IPS-15b (cell line): ENCODE results near the gene GNG14.
"Not testable (repeated sequence)": the region's sequence is repeated elsewhere in the genome, so short reads cannot be mapped to it uniquely, and the experiment has no call there.

Experiments
- H3K27me3 ChIP-seq: one replicate; pipeline ENCODE4 v1.6.1; 2013; ENCODE audit warnings: low read length; ENCODE audit not compliant: control insufficient read depth, insufficient read depth
- H3K36me3 ChIP-seq: one replicate; pipeline ENCODE4 v1.6.1; 2013; ENCODE audit warnings: low read length; ENCODE audit not compliant: control insufficient read depth, insufficient read depth
- H3K4me1 ChIP-seq: one replicate; pipeline ENCODE4 v1.6.1; 2013; ENCODE audit warnings: mild to moderate bottlenecking, low read length; ENCODE audit not compliant: control insufficient read depth, insufficient read depth
- H3K4me3 ChIP-seq: one replicate; pipeline ENCODE4 v1.5.1; 2013; ENCODE audit warnings: low read depth, low read length
- H3K9ac ChIP-seq: one replicate; pipeline ENCODE4 v1.6.1; 2013; ENCODE audit warnings: low read depth, mild to moderate bottlenecking, low read length
- H3K9me3 ChIP-seq: one replicate; pipeline ENCODE4 v1.6.1; 2013; ENCODE audit warnings: mild to moderate bottlenecking, low read length; ENCODE audit not compliant: control insufficient read depth, insufficient read depth

The GNG14 gene

GRCh38 chr19:12703046-12703445 is 15.2 kb downstream of the GNG14 start:
- Histone ChIP-seq H3K4me3 (no peak overlapping the region), H3K9ac (no peak overlapping the region), H3K36me3 (peaks cover 62% of the 10 kb centered on the region), H3K27me3 (no peaks in the 10 kb centered on the region), H3K4me1 (no peaks in the 10 kb centered on the region), H3K9me3 (no peaks in the 10 kb centered on the region)

GRCh38 chr19:12705169-12705568 is 17.4 kb downstream of the GNG14 start:
- Histone ChIP-seq H3K4me3 (no peak overlapping the region), H3K4me1 (no peaks in the 10 kb centered on the region), H3K9ac (no peak overlapping the region), H3K36me3 (peaks cover 66% of the 10 kb centered on the region), H3K9me3 (no peaks in the 10 kb centered on the region), H3K27me3 (no peaks in the 10 kb centered on the region)

GRCh38 chr19:12705654-12706331 is 18.0 kb downstream of the GNG14 start:
- H3K9me3 ChIP-seq: no peaks in the 10 kb centered on the region
- H3K4me1 ChIP-seq: no peaks in the 10 kb centered on the region
- no peak overlapping the region for H3K9ac ChIP-seq
- H3K27me3 ChIP-seq: no peaks in the 10 kb centered on the region
- H3K36me3 ChIP-seq: peaks cover 68% of the 10 kb centered on the region
- no peak overlapping the region for H3K4me3 ChIP-seq

GRCh38 chr19:12706332-12706718 is 18.5 kb downstream of the GNG14 start:
- H3K9me3 ChIP-seq: no peaks in the 10 kb centered on the region
- no peaks in the 10 kb centered on the region for H3K4me1 ChIP-seq
- no peaks in the 10 kb centered on the region for H3K27me3 ChIP-seq
- no peak overlapping the region for H3K4me3 ChIP-seq
- peaks cover 67% of the 10 kb centered on the region for H3K36me3 ChIP-seq
- H3K9ac ChIP-seq: no peak overlapping the region

GRCh38 chr19:12708641-12709040 is 20.8 kb downstream of the GNG14 start:
- Histone ChIP-seq H3K9me3 (no peaks in the 10 kb centered on the region), H3K27me3 (no peaks in the 10 kb centered on the region), H3K4me3 (no peak overlapping the region), H3K4me1 (no peaks in the 10 kb centered on the region), H3K36me3 (peaks cover 60% of the 10 kb centered on the region), H3K9ac (no peak overlapping the region)

GRCh38 chr19:12711187-12711586 is 23.4 kb downstream of the GNG14 start:
- H3K4me1 ChIP-seq: no peaks in the 10 kb centered on the region
- no peak overlapping the region for H3K4me3 ChIP-seq
- H3K27me3 ChIP-seq: no peaks in the 10 kb centered on the region
- no peaks in the 10 kb centered on the region for H3K9me3 ChIP-seq
- no peak overlapping the region for H3K9ac ChIP-seq
- H3K36me3 ChIP-seq: peaks cover 65% of the 10 kb centered on the region

- H3K9ac ChIP-seq, H3K4me3 ChIP-seq, H3K4me1 ChIP-seq, H3K9me3 ChIP-seq, H3K27me3 ChIP-seq: not testable (repeated sequence)
- peaks cover 57% of the 10 kb centered on the region for H3K36me3 ChIP-seq
These were observed 24.3 kb downstream of the GNG14 start for GRCh38 chr19:12712077-12712476.

- H3K9ac ChIP-seq, H3K27me3 ChIP-seq, H3K4me1 ChIP-seq, H3K4me3 ChIP-seq, H3K9me3 ChIP-seq: not testable (repeated sequence)
- H3K36me3 ChIP-seq: peaks cover 50% of the 10 kb centered on the region
These were observed 25.5 kb downstream of the GNG14 start for GRCh38 chr19:12713304-12713703.

- Histone ChIP-seq H3K9ac (no peak overlapping the region), H3K36me3 (peaks cover 49% of the 10 kb centered on the region), H3K9me3 (no peaks in the 10 kb centered on the region)
These were observed 27.3 kb downstream of the GNG14 start for GRCh38 chr19:12715102-12715501.

GRCh38 chr19:12715929-12716328 is 28.1 kb downstream of the GNG14 start:
- no peaks in the 10 kb centered on the region for H3K27me3 ChIP-seq
- peaks cover 41% of the 10 kb centered on the region for H3K36me3 ChIP-seq
- no peaks in the 10 kb centered on the region for H3K9me3 ChIP-seq
- no peaks in the 10 kb centered on the region for H3K4me1 ChIP-seq
- no peak overlapping the region for H3K4me3 ChIP-seq
- H3K9ac ChIP-seq: no peak overlapping the region

More at GRCh38 chr19:12715102-12715501, 27.3 kb downstream of the GNG14 start:
- no peaks in the 10 kb centered on the region for H3K27me3 ChIP-seq
- no peak overlapping the region for H3K4me3 ChIP-seq
- H3K4me1 ChIP-seq: no peaks in the 10 kb centered on the region

GRCh38 chr19:12720296-12720695 is 32.5 kb downstream of the GNG14 start:
- Histone ChIP-seq H3K9ac (peak overlapping the region; percentile 50), H3K36me3 (peaks cover 17% of the 10 kb centered on the region), H3K9me3 (no peaks in the 10 kb centered on the region), H3K4me3 (peak overlapping the region; percentile 84), H3K4me1 (no peaks in the 10 kb centered on the region), H3K27me3 (no peaks in the 10 kb centered on the region)

- H3K4me3 ChIP-seq: peak overlapping the region; percentile 84
- H3K9ac ChIP-seq: peak overlapping the region; percentile 50
- H3K27me3 ChIP-seq: no peaks in the 10 kb centered on the region
- H3K4me1 ChIP-seq: no peaks in the 10 kb centered on the region
- no peaks in the 10 kb centered on the region for H3K9me3 ChIP-seq
- H3K36me3 ChIP-seq: peaks cover 10% of the 10 kb centered on the region
These were observed 33.3 kb downstream of the GNG14 start for GRCh38 chr19:12720851-12721655.
